GM12864 (cell line): ENCODE measurements around the gene USPL1.
"Not testable (repeated sequence)": the region's sequence is repeated elsewhere in the genome, so short reads cannot be mapped to it uniquely, and the experiment has no call there.

Experiments
- DNase-seq: peaks from one replicate; pipeline ENCODE4 v3.0.0-alpha.2; 2011; ENCODE audit warnings: low read depth
- H3K4me3 ChIP-seq: 2 replicates; pipeline ENCODE4 v1.5.1; 2011; ENCODE audit warnings: mild to moderate bottlenecking, low read depth, low read length, control low read depth
- TF ChIP-seq, protein P1 (sequence below): IDR thresholded peaks from 2 replicates; pipeline ENCODE4 v1.5.1; 2011; ENCODE audit warnings: low read depth, mild to moderate bottlenecking, moderate library complexity, low read length, control low read depth, inconsistent platforms; ENCODE audit errors: missing control alignments

The USPL1 gene

DNA sequence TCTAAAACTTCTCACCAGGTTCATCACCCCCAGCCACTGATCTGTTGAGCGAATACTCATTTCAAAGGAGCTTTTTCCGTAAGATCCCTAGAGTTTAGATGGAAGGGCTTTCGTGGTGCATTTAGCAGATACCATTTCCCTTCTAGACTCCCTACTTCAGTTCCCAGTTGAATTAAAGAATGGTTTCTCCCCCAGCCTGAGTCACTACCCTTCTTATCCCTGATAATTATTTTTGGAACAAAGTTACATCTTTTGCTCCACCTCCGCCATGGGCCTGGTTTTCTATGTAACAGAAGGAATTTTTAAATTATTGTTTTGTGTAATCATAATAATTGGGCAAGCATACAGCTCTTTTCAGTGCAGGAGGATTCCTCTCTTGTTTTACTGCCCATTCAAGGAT is 22.0 kb downstream of the USPL1 start:
- no peak overlapping the region for H3K4me3 ChIP-seq
- DNase-seq: no peak
- TF ChIP-seq, protein P1, sequence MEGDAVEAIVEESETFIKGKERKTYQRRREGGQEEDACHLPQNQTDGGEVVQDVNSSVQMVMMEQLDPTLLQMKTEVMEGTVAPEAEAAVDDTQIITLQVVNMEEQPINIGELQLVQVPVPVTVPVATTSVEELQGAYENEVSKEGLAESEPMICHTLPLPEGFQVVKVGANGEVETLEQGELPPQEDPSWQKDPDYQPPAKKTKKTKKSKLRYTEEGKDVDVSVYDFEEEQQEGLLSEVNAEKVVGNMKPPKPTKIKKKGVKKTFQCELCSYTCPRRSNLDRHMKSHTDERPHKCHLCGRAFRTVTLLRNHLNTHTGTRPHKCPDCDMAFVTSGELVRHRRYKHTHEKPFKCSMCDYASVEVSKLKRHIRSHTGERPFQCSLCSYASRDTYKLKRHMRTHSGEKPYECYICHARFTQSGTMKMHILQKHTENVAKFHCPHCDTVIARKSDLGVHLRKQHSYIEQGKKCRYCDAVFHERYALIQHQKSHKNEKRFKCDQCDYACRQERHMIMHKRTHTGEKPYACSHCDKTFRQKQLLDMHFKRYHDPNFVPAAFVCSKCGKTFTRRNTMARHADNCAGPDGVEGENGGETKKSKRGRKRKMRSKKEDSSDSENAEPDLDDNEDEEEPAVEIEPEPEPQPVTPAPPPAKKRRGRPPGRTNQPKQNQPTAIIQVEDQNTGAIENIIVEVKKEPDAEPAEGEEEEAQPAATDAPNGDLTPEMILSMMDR: no peak

DNA sequence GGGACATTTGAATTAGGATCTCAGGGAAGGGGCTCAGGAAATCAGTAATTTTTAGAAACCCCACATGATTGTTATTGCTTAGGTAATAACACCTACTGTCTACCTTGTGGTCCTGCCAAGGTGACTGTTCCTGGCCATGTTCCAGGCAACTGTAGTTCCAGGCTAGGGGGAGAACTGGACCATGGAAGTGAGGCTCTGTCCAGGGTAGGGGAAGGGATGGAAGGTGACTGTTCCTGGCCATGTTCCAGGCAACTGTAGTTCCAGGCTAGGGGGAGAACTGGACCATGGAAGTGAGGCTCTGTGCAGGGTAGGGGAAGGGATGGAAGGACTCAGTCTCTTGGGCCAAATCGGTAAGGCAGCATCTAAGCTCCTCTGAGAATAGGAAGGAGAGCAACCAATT is 23.5 kb downstream of the USPL1 start:
- not testable (repeated sequence) for DNase-seq, H3K4me3 ChIP-seq

DNA sequence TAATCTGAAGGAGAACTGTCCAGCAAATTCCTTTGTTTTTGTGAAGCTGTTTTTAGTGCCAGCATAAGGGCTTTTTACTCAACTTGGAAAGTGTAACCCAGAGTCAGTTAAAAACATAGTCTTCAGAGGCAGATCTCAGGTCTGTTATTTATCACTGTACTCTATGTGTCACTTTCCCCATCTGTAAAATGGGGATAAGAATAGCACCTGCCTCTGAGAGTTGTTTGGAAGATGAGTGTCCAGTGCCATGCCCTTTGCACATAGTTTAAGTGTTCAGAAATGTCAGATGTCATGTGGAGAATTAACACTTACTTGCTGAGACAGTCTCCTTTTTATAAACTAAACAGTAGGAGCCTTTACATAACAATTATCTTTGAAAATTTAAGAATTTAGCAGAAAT is 27.9 kb downstream of the USPL1 start:
- no peak for DNase-seq
- TF ChIP-seq, protein P1: no peak
- H3K4me3 ChIP-seq: no peak overlapping the region

DNA sequence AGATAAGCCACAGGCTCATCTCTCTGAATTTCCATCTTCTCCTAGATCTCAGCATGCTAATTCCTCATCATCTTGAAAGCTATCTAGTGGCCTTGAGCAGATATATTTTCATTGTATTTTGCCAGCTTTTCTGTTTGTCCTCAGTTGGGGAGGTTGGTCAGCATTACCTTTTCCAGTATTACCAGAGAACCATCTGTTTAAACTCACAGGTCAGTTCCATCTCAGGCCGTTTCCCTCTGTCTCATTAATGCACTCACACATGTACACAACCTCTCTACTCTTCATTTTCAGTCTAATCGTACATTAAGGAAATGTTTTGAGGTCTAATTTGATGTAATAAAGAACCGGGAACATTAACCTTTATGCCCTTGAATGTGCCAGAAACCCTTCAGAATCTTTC is 29.7 kb downstream of the USPL1 start:
- DNase-seq: no peak
- no peak overlapping the region for H3K4me3 ChIP-seq
- TF ChIP-seq, protein P1: no peak

DNA sequence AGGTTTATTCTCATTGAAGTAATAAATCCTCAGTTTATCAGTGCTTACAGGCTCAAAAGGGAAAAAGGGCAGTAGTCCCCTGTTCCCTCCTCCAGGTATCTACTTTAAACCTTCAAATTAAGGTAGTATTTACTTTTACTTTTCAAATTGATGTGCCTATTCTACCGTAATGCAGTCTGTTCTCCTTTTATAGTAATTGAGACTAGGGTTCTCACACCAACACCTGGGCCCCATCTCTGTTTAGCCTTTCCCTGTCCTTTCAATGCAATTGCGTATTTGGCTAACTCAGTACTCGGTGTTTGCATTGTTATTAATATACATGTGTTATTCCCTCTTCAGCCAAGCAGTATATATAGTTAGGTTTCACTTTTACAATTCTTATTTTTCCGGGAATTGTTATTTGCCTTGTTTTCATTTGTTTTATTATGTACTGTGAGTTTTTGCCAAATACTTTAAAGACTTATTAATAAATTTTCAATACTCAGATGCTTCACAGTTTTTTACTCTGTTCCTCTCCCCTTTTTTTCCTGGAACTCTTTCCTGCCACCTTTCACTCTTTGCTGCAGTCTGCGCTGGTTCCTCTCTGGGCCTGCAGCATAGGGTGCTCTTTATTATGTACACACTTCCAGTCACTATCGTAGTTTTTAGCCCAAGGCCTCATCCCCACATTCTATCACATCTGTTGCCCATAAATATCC is 30.3 kb downstream of the USPL1 start:
- no peak for DNase-seq
- TF ChIP-seq, protein P1: no peak
- H3K4me3 ChIP-seq: no peak overlapping the region

DNA sequence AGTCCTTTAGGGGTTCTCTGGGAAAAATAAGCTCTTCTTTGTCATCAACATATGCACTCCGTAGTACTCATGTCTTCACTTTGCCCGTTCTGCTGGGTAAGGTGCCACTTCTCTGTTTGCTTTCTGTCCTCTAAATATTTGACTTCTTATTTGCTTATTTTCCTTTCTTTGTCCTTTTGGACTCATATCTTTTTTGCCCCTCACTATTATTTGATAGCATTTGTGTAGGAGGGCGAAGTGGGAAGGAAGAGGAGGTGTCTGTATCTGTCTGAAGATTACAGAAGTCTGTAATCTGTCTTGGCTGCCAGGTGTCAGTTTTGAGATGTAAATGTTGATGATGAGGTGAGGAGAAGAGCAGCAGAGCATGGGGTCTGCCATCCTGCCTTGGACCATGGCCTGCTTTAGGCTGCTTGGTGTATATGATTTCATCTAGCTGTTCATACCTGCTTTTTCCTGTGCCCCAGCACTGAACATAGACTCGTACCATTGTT is 30.8 kb downstream of the USPL1 start:
- no peak overlapping the region for H3K4me3 ChIP-seq
- TF ChIP-seq, protein P1: no peak
- DNase-seq: no peak

DNA sequence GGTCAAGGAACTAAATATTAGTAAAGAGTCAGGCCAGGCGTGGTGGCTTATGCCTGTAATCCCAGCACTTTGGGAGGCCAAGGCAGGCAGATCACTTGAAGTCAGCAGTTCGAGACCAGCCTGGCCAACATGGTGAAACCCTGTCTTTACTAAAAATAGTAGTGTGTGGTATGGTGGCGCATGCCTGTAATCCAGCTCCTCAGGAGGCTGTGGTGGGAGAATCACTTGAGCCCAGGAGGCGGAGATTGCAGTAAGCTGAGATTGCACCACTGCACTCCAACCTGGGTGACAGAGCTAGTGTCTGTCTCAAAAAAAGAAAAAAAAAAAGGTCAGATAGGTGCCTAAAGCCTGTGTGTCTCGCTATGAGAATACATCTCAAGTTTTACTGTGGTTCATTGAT is 33.9 kb downstream of the USPL1 start:
- DNase-seq, H3K4me3 ChIP-seq: not testable (repeated sequence)

DNA sequence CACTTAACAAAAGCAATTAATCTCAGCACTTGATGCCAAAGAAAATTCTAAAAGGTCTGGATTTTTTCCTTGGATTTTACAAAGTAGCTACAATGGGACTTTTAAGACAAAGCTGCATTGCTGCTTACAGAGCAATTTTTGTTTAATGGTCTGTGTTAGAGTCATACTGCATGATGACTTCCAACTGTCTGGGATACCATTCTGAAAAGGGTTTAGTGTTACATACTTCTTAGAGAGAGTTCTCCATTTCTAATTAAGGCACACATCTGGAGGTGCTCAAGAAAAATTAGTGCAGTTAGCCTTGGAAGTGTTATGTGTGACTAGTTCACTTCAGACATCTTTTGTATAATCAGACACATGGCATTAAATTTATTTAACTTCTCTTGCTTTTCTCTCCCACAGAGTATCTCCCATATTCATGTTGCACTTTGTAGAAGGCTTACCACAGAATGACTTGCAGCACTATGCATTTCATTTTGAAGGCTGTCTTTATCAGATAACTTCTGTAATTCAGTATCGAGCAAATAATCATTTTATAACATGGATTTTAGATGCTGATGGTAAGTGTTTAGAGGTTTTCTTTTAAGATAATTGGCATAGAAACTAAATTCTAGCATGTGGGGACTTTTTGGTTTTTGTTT is 35.1 kb downstream of the USPL1 start:
- H3K4me3 ChIP-seq: no peak overlapping the region
- TF ChIP-seq, protein P1: no peak
- no peak for DNase-seq
